ENCODE measurements around the gene SHANK2.

The SHANK2 gene

GRCh38 chr11:71223671-71224660 lies 28.4 kb downstream of the SHANK2 start:
- Histone ChIP-seq H3K4me1 (ENCODE audit: control insufficient read depth, insufficient read depth, low read length) (no peaks in the 10 kb centered on the region), H3K27me3 (ENCODE audit: control insufficient read depth, insufficient read depth, low read length) (no peaks in the 10 kb centered on the region), H3K4me2 (ENCODE audit: low read length) (no peak overlapping the region), H3K4me3 (ENCODE audit: low read length) (no peak overlapping the region), H3K36me3 (ENCODE audit: insufficient read depth, low read length) (no peaks in the 10 kb centered on the region), H3K9ac (ENCODE audit: low read depth, low read length) (no peak overlapping the region), H3K9me3 (replicated peaks; ENCODE audit: low read length) (peaks cover 4% of the 10 kb centered on the region)

- Histone ChIP-seq H3K4me1 (ENCODE audit: control insufficient read depth, insufficient read depth, low read length) (no peaks in the 10 kb centered on the region), H3K4me2 (ENCODE audit: low read length) (no peak overlapping the region), H3K36me3 (ENCODE audit: insufficient read depth, low read length) (no peaks in the 10 kb centered on the region), H3K9ac (ENCODE audit: low read depth, low read length) (no peak overlapping the region), H3K27me3 (ENCODE audit: control insufficient read depth, insufficient read depth, low read length) (no peaks in the 10 kb centered on the region), H3K9me3 (replicated peaks; ENCODE audit: low read length) (peaks cover 4% of the 10 kb centered on the region), H3K4me3 (ENCODE audit: low read length) (no peak overlapping the region)
Observed at GRCh38 chr11:71223081-71223405, 29.3 kb downstream of the SHANK2 start.

GRCh38 chr11:71222318-71223080 lies 29.9 kb downstream of the SHANK2 start:
- no peaks in the 10 kb centered on the region for H3K4me1 ChIP-seq (ENCODE audit: control insufficient read depth, insufficient read depth, low read length)
- H3K36me3 ChIP-seq (ENCODE audit: insufficient read depth, low read length) = no peaks in the 10 kb centered on the region
- H3K9ac ChIP-seq (ENCODE audit: low read depth, low read length) = no peak overlapping the region
- H3K27me3 ChIP-seq (ENCODE audit: control insufficient read depth, insufficient read depth, low read length) = no peaks in the 10 kb centered on the region
- no peak overlapping the region for H3K4me3 ChIP-seq (ENCODE audit: low read length)
- H3K4me2 ChIP-seq (ENCODE audit: low read length) = no peak overlapping the region
- peaks cover 4% of the 10 kb centered on the region for H3K9me3 ChIP-seq (replicated peaks; ENCODE audit: low read length)

- Histone ChIP-seq H3K36me3 (ENCODE audit: insufficient read depth, low read length) (no peaks in the 10 kb centered on the region), H3K4me3 (ENCODE audit: low read length) (no peak overlapping the region), H3K4me2 (ENCODE audit: low read length) (no peak overlapping the region), H3K9me3 (replicated peaks; ENCODE audit: low read length) (no peaks in the 10 kb centered on the region), H3K27me3 (ENCODE audit: control insufficient read depth, insufficient read depth, low read length) (no peaks in the 10 kb centered on the region), H3K9ac (ENCODE audit: low read depth, low read length) (no peak overlapping the region), H3K4me1 (ENCODE audit: control insufficient read depth, insufficient read depth, low read length) (no peaks in the 10 kb centered on the region)
Observed at GRCh38 chr11:71221821-71222220, 30.6 kb downstream of the SHANK2 start.

GRCh38 chr11:71221201-71221600 lies 31.2 kb downstream of the SHANK2 start:
- no peak overlapping the region for H3K4me2 ChIP-seq (ENCODE audit: low read length)
- H3K36me3 ChIP-seq (ENCODE audit: insufficient read depth, low read length) = no peaks in the 10 kb centered on the region
- no peaks in the 10 kb centered on the region for H3K9me3 ChIP-seq (replicated peaks; ENCODE audit: low read length)
- H3K9ac ChIP-seq (ENCODE audit: low read depth, low read length) = no peak overlapping the region
- H3K4me3 ChIP-seq (ENCODE audit: low read length) = no peak overlapping the region
- no peaks in the 10 kb centered on the region for H3K27me3 ChIP-seq (ENCODE audit: control insufficient read depth, insufficient read depth, low read length)
- H3K4me1 ChIP-seq (ENCODE audit: control insufficient read depth, insufficient read depth, low read length) = no peaks in the 10 kb centered on the region

GRCh38 chr11:71218789-71219499 lies 33.4 kb downstream of the SHANK2 start:
- no peaks in the 10 kb centered on the region for H3K27me3 ChIP-seq (ENCODE audit: control insufficient read depth, insufficient read depth, low read length)
- no peak overlapping the region for H3K9ac ChIP-seq (ENCODE audit: low read depth, low read length)
- H3K4me3 ChIP-seq (ENCODE audit: low read length) = no peak overlapping the region
- no peaks in the 10 kb centered on the region for H3K36me3 ChIP-seq (ENCODE audit: insufficient read depth, low read length)
- no peaks in the 10 kb centered on the region for H3K4me1 ChIP-seq (ENCODE audit: control insufficient read depth, insufficient read depth, low read length)
- no peak overlapping the region for H3K4me2 ChIP-seq (ENCODE audit: low read length)
- no peaks in the 10 kb centered on the region for H3K9me3 ChIP-seq (replicated peaks; ENCODE audit: low read length)

GRCh38 chr11:71215425-71215965 lies 36.9 kb downstream of the SHANK2 start:
- no peaks in the 10 kb centered on the region for H3K36me3 ChIP-seq (ENCODE audit: insufficient read depth, low read length)
- no peak overlapping the region for H3K4me3 ChIP-seq (ENCODE audit: low read length)
- H3K9ac ChIP-seq (ENCODE audit: low read depth, low read length) = no peak overlapping the region
- no peaks in the 10 kb centered on the region for H3K27me3 ChIP-seq (ENCODE audit: control insufficient read depth, insufficient read depth, low read length)
- no peak overlapping the region for H3K4me2 ChIP-seq (ENCODE audit: low read length)
- no peaks in the 10 kb centered on the region for H3K9me3 ChIP-seq (replicated peaks; ENCODE audit: low read length)
- H3K4me1 ChIP-seq (ENCODE audit: control insufficient read depth, insufficient read depth, low read length) = no peaks in the 10 kb centered on the region

GRCh38 chr11:71214553-71215424 lies 37.6 kb downstream of the SHANK2 start:
- no peaks in the 10 kb centered on the region for H3K9me3 ChIP-seq (replicated peaks; ENCODE audit: low read length)
- no peak overlapping the region for H3K4me3 ChIP-seq (ENCODE audit: low read length)
- no peak overlapping the region for H3K4me2 ChIP-seq (ENCODE audit: low read length)
- H3K27me3 ChIP-seq (ENCODE audit: control insufficient read depth, insufficient read depth, low read length) = no peaks in the 10 kb centered on the region
- no peaks in the 10 kb centered on the region for H3K4me1 ChIP-seq (ENCODE audit: control insufficient read depth, insufficient read depth, low read length)
- no peak overlapping the region for H3K9ac ChIP-seq (ENCODE audit: low read depth, low read length)
- H3K36me3 ChIP-seq (ENCODE audit: insufficient read depth, low read length) = no peaks in the 10 kb centered on the region

- no peak overlapping the region for H3K9ac ChIP-seq (ENCODE audit: low read depth, low read length)
- no peak overlapping the region for H3K4me2 ChIP-seq (ENCODE audit: low read length)
- H3K4me1 ChIP-seq (ENCODE audit: control insufficient read depth, insufficient read depth, low read length) = no peaks in the 10 kb centered on the region
- H3K36me3 ChIP-seq (ENCODE audit: insufficient read depth, low read length) = no peaks in the 10 kb centered on the region
- H3K9me3 ChIP-seq (replicated peaks; ENCODE audit: low read length) = no peaks in the 10 kb centered on the region
- no peaks in the 10 kb centered on the region for H3K27me3 ChIP-seq (ENCODE audit: control insufficient read depth, insufficient read depth, low read length)
- H3K4me3 ChIP-seq (ENCODE audit: low read length) = no peak overlapping the region
Observed at GRCh38 chr11:71213696-71214552, 38.5 kb downstream of the SHANK2 start.
